Heart left ventricle (tissue), 16 donors: Measurements from ENCODE around the gene CRHR1. TPM values are rescaled to one million over a fixed set of nuclear protein-coding genes. Genes with fewer than 3 reads are reported as not detected.

ENCODE experiments used
- ATAC-seq, 4 donors: fragments of 200-7000 bp; cut with Tn5 transposase; one replicate each; pipeline ENCODE4 v1.9.1; 2020 to 2022; ENCODE audit warnings: moderate library complexity in 4 of 4, mild to moderate bottlenecking in 3 of 4, moderate number of reproducible peaks in 1 of 4
- DNase-seq, 5 donors: peaks; one replicate each; pipeline ENCODE4 v3.0.0-alpha.2; 2020
- H3K27ac ChIP-seq, 12 donors: fragments of 200-600 bp; sonication (generic) in 4 of 12; one replicate each; pipeline versions ENCODE4 v1.5.0 to v1.8.0; 2016 to 2022; ENCODE audit warnings: mild to moderate bottlenecking in 2 of 12
- H3K27me3 ChIP-seq, 9 donors: fragments of 200-600 bp; sonication (generic) in 2 of 9; one replicate each; pipeline versions ENCODE4 v1.5.1 to v1.8.0; 2016 to 2022; ENCODE audit warnings: mild to moderate bottlenecking in 3 of 9
- H3K36me3 ChIP-seq, 9 donors: fragments of 200-600 bp; sonication (generic) in 2 of 9; one replicate each; pipeline versions ENCODE4 v1.5.0 to v1.8.0; 2018 to 2022; ENCODE audit warnings: mild to moderate bottlenecking in 2 of 9
- H3K4me1 ChIP-seq, 12 donors: fragments of 200-600 bp; sonication (generic) in 4 of 12; one replicate each; pipeline versions ENCODE4 v1.5.0 to v1.8.0; 2016 to 2022; ENCODE audit warnings: mild to moderate bottlenecking in 3 of 12
- H3K4me3 ChIP-seq, 12 donors: fragments of 200-600 bp; sonication (generic) in 4 of 12; one replicate each; pipeline versions ENCODE4 v1.5.0 to v1.8.0; 2017 to 2022; ENCODE audit warnings: mild to moderate bottlenecking in 9 of 12, moderate library complexity in 4 of 12
- H3K9me3 ChIP-seq, 12 donors: fragments of 200-600 bp; sonication (generic) in 4 of 12; one replicate each; pipeline versions ENCODE4 v1.5.0 to v1.8.0; 2016 to 2022; ENCODE audit warnings: mild to moderate bottlenecking in 1 of 12
- CTCF ChIP-seq, 12 donors: fragments of 200-600 bp; sonication (generic) in 4 of 12; IDR thresholded peaks; one replicate each; pipeline versions ENCODE4 v1.5.0 to v1.8.0; 2018 to 2022; ENCODE audit warnings: antibody characterized with exemption in 12 of 12, mild to moderate bottlenecking in 5 of 12
- POLR2A ChIP-seq, 2 donors: fragments of 450-650 bp; IDR thresholded peaks; one replicate each; pipeline ENCODE4 v1.6.1; 2017; ENCODE audit warnings: antibody characterized with exemption in 2 of 2, mild to moderate bottlenecking in 2 of 2, moderate library complexity in 2 of 2
- WGBS, 4 donors: extraction: QIAGEN DNeasy Blood & Tissue Kit in 2 of 4; methylation state at CpG; one replicate each; pipeline versions ENCODE4 v1.1.5 to v1.1.7; 2013 to 2018; 5-methylcytosine and 5-hydroxymethylcytosine counted together
- intact Hi-C, 10 donors: fragments of 100-400 bp; cut with DNase I; formaldehyde crosslinking; loops; one replicate each; pipeline versions ENCODE4 v1.11.1 to v1.14.2; 2022
- polyA plus RNA-seq, 2 donors: library from polyadenylated mRNA; stranded (reverse); fragments of 200-250 nt; gene quantifications; one replicate each; pipeline ENCODE4 v1.2.3, GENCODE V29; 2013
- total RNA-seq, 9 donors: library from RNA; depleted of rRNA in 2 of 9; stranded (reverse); fragments of >200 nt in 2 of 9; fragmentation: NEBNext Ultra II Directional in 3 of 9; extraction: Animal tissue kit (Norgen Biotek cat#: 25700) in 3 of 9; gene quantifications; one replicate each; pipeline versions ENCODE4 v1.1.0 to v1.2.4, GENCODE V29; 2016 to 2023
- donor health status: ischemic (EF 13 %, LVEDD 7.1; RV severe dilation, severe dysfunction).
- donor health status: healthy with polysubstance abuse.
- donor health status: DM: no; HTN: yes; CAD: no.
- donor health status: DM: no; HTN: no; CAD: no.
- donor health status: ischemic (EF 25% LVEDD 6.9; RV normal size, moderate dysfunction).
- donor health status: ischemic (EF 25% LVEDD 5.7; RV mildly dilated, moderate dysfunction).
- donor health status: healthy.
- donor health status: DM: yes; HTN: yes; CAD: no.
- donor health status: ischemic (EF 35%, LVEDD 5.7; RV mildly dilated, moderate dysfunction).
- donor health status: nonischemic (EF 11% LVEDD 7.7; RV severe dilation, severe dysfunction).
- donor health status: DM: yes; HTN: yes; CAD: no.
- donor health status: PGD.
- donor health status: ischemic (EF 29% LVEDD 5.4; RV normal size, mild dysfunction).
- donor health status: nonischemic (EF 23%, LVEDD 6.1; RV moderate dilation, normal function).

Gene CRHR1
- total and polyA plus RNA-seq, 11 donors: 0.52 TPM; not detected in 10

- Histone ChIP-seq H3K4me1 (no peaks in the 10 kb centered on the region), H3K4me3 (no peak overlapping the region), H3K36me3 (no peaks in the 10 kb centered on the region), H3K9me3 (no peaks in the 10 kb centered on the region), H3K27me3 (peaks cover 0 to 44% (median 7%) of the 10 kb centered on the region in 9 donors), H3K27ac (no peak overlapping the region)
- no peak for ATAC-seq
- intact Hi-C loops: loop anchor here in 1 of 10 donors (10.0 kb wide), 1 partner anchor 56 kb away; no protein-coding TSS in a partner anchor
- no peak for TF ChIP-seq CTCF (IDR thresholded peaks at IDR 0.05)
- no peak for TF ChIP-seq POLR2A (IDR thresholded peaks at IDR 0.05)
- 84 to 86% (median 85%) methylated on average over 15 of the region's 15 CpGs for WGBS, 4 donors
- DNase-seq: no peak
Measured at GRCh38 chr17:45750779-45751440, 33.2 kb upstream of the CRHR1 start.

- no peak for DNase-seq
- ATAC-seq: no peak
- intact Hi-C loops: loop anchor here in 1 of 10 donors (10.0 kb wide), 1 partner anchor 57 kb away; no protein-coding TSS in a partner anchor
- WGBS, 4 donors: 76 to 84% (median 79%) methylated on average over 10 of the region's 10 CpGs
- Histone ChIP-seq H3K4me3 (no peak overlapping the region), H3K4me1 (no peaks in the 10 kb centered on the region), H3K27me3 (peaks cover 0 to 41% (median 8%) of the 10 kb centered on the region in 9 donors), H3K36me3 (no peaks in the 10 kb centered on the region), H3K9me3 (no peaks in the 10 kb centered on the region), H3K27ac (no peak overlapping the region)
- no peak for TF ChIP-seq CTCF (IDR thresholded peaks at IDR 0.05)
- no peak for TF ChIP-seq POLR2A (IDR thresholded peaks at IDR 0.05)
Measured at GRCh38 chr17:45751466-45751865, 32.7 kb upstream of the CRHR1 start.

- Histone ChIP-seq H3K36me3 (no peaks in the 10 kb centered on the region), H3K9me3 (no peaks in the 10 kb centered on the region), H3K4me3 (no peak overlapping the region), H3K27me3 (peaks cover 0 to 39% (median 8%) of the 10 kb centered on the region in 9 donors), H3K4me1 (no peaks in the 10 kb centered on the region), H3K27ac (no peak overlapping the region)
- ATAC-seq (no peak), DNase-seq (no peak)
- WGBS, 4 donors: 77 to 81% (median 80%) methylated on average over 9 of the region's 9 CpGs
- intact Hi-C loops: loop anchor here in 1 of 10 donors (10.0 kb wide), 1 partner anchor 57 kb away; no protein-coding TSS in a partner anchor
- TF ChIP-seq CTCF (IDR thresholded peaks at IDR 0.05): no peak
- TF ChIP-seq POLR2A (IDR thresholded peaks at IDR 0.05): no peak
Measured at GRCh38 chr17:45752246-45752645, 31.9 kb upstream of the CRHR1 start.

- DNase-seq: no peak
- H3K27me3 ChIP-seq: peaks cover 0 to 48% (median 8%) of the 10 kb centered on the region in 9 donors
- 57 to 63% (median 59%) methylated on average over 7 of the region's 7 CpGs for WGBS, 4 donors
Measured at GRCh38 chr17:45753645-45754225, 30.4 kb upstream of the CRHR1 start.

More at GRCh38 chr17:45753645-45754225, 30.4 kb upstream of the CRHR1 start:
- TF ChIP-seq POLR2A (IDR thresholded peaks at IDR 0.05) (no peak), CTCF (IDR thresholded peaks at IDR 0.05) (no peak)
- H3K4me3 ChIP-seq: no peak overlapping the region
- no peaks in the 10 kb centered on the region for H3K36me3 ChIP-seq
- H3K4me1 ChIP-seq: no peaks in the 10 kb centered on the region
- no peak for ATAC-seq
- no peak overlapping the region for H3K27ac ChIP-seq
- intact Hi-C loops: loop anchor here in 1 of 10 donors (10.0 kb wide), 1 partner anchor 59 kb away; no protein-coding TSS in a partner anchor
- H3K9me3 ChIP-seq: no peaks in the 10 kb centered on the region
